ENCODE data around the gene PALS1. TPM values are rescaled to one million over a fixed set of nuclear protein-coding genes. Genes with fewer than 3 reads are reported as not detected.

The PALS1 gene
- total RNA-seq, 1 donor from 2014 or later: 22.9 TPM

- no peak for TF ChIP-seq CTCF (conservative IDR thresholded peaks at IDR 0.05; ENCODE audit: low read depth, low read length)
Measured at GRCh38 chr14:67280506-67280905, 39.3 kb downstream of the PALS1 start.

GRCh38 chr14:67285876-67286452 lies 44.7 kb downstream of the PALS1 start:
- H3K4me3 ChIP-seq (ENCODE audit: low read depth, low read length): no peak overlapping the region
- TF ChIP-seq CTCF (conservative IDR thresholded peaks at IDR 0.05; ENCODE audit: low read depth, low read length): peak; percentile 52
- DNase-seq (ENCODE audit: low read depth): no peak

More at GRCh38 chr14:67280506-67280905, 39.3 kb downstream of the PALS1 start:
- DNase-seq (ENCODE audit: low read depth): no peak
- H3K4me3 ChIP-seq (ENCODE audit: low read depth, low read length): no peak overlapping the region

Other genes with a start within 250 kb of the PALS1 start
- not detected in 2 replicates for gene GARIN2, start 52.0 kb upstream of the PALS1 start, total RNA-seq
- 82.9 and 142 TPM in 2 replicates for gene ATP6V1D, start 118.4 kb downstream of the PALS1 start, total RNA-seq
- gene EIF2S1, start 118.9 kb downstream of the PALS1 start, total RNA-seq: 175 and 291 TPM in 2 replicates
- 35.5 and 71.3 TPM in 2 replicates for gene PLEK2, start 170.7 kb downstream of the PALS1 start, total RNA-seq
- gene TMEM229B, start 247.3 kb downstream of the PALS1 start, total RNA-seq: 0.14 and 2.2 TPM in 2 replicates

Measured in epithelial cell of proximal tubule (primary cell).